ENCODE results near the gene BBIP1. TPM values are rescaled to one million over a fixed set of nuclear protein-coding genes. Genes with fewer than 3 reads are reported as not detected.

The BBIP1 gene
- total RNA-seq, 4 donors from 2014 or later, result 19.6 to 32.2 (median 21.9) TPM

DNA sequence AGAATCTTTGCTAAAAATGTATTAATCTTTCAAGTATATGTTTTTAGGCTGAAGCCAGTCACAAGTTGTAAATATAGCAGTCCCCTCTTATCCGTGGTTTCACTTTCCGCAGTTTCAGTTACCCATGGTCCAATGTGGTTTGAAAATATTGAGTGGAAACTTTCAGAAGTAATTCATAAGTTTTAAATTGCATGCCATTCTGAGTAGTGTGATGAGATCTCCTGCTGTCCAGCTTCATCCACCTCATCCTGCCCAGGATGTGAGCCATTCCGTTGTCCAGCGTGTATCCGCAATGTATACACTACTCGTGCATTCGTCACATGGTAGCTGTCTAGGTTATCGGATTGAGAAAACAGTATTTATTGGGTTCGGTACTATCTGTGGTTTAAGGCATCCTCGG lies 35.1 kb downstream of the BBIP1 start:
- ATAC-seq (ENCODE audit: low FRiP score), result no peak
- no peak for TF ChIP-seq CTCF (IDR thresholded peaks at IDR 0.05)
- no peak for DNase-seq (ENCODE audit: low spot score)

DNA sequence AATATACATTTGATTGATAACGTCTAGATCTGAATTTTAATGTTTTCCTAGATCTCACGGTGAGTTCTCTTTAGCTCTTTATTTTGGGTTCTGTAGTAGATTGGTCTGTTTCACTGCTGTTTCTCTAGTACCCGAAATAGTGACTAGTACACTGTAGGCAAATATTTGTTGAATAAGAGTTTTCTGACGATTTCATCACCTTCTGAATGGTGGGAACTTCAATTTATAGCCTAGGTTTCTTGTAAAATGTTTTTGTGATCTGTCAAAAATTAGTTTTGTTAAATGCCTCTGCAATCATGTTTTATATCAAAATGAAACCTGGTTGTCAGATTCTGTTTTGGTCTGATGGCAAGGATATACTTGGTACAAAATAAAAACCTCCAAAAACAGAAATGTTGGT lies 37.1 kb downstream of the BBIP1 start:
- DNase-seq (ENCODE audit: low spot score) (no peak), ATAC-seq (ENCODE audit: low FRiP score) (no peak)
- TF ChIP-seq CTCF (IDR thresholded peaks at IDR 0.05), result no peak

- ATAC-seq (ENCODE audit: low FRiP score) (no peak), DNase-seq (ENCODE audit: low spot score) (no peak)
- TF ChIP-seq CTCF (IDR thresholded peaks at IDR 0.05), result no peak
Observed at GRCh38 chr10:110881247-110881646, 37.7 kb downstream of the BBIP1 start.

GRCh38 chr10:110880012-110880411 lies 39.0 kb downstream of the BBIP1 start:
- DNase-seq (ENCODE audit: low spot score) (no peak), ATAC-seq (ENCODE audit: low FRiP score) (no peak)
- no peak for TF ChIP-seq CTCF (IDR thresholded peaks at IDR 0.05)

GRCh38 chr10:110876788-110877187 lies 42.2 kb downstream of the BBIP1 start:
- no peak for DNase-seq (ENCODE audit: low spot score)
- TF ChIP-seq CTCF (IDR thresholded peaks at IDR 0.05), result no peak
- ATAC-seq (ENCODE audit: low FRiP score), result no peak

DNA sequence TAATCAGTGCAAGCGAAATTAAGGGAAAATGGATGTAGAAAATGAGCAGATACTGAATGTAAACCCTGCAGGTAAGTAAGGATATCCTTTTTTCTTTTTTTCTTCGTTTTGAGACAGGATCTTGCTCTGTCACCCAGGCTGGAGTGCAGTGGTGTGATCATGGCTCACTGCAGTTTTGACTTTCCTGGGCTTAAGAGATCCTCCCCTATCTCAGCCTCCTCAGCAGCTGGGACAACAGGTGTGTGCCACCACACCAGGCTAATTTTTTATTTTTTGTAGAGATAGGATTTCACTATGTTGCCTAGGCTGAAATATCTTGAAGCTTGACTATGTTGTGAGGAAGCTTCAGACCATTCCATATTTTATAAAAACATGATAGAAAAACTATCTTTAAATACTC lies 43.0 kb downstream of the BBIP1 start:
- no peak for ATAC-seq (ENCODE audit: low FRiP score)
- TF ChIP-seq CTCF (IDR thresholded peaks at IDR 0.05), result no peak

DNA sequence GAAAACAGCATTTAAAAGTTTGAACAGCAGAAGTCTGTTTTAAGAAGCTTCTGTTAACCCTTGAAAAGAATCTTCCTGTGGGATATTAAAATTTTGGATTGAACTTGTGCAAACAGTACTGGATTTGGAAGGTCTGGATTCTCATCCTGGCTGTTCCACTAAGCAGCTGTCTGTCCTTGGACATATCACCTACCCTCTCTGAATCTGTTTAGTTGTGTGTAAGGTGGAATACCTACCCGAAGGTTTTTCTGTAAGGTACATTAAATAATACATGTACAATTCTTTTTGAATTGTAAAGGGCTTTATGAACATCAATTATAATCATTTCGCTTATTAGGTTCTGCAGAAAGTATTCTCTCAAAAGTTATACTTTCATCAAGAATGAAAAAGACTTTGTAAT lies 45.0 kb downstream of the BBIP1 start:
- DNase-seq (ENCODE audit: low spot score) (no peak), ATAC-seq (ENCODE audit: low FRiP score) (no peak)
- TF ChIP-seq CTCF (IDR thresholded peaks at IDR 0.05), result no peak

More for the DNA sequence above, 43.0 kb downstream of the BBIP1 start:
- DNase-seq (ENCODE audit: low spot score), result no peak
